AG10803 (cell line): ENCODE data around the gene PRKCB.

Source experiments
- DNase-seq: peaks from one replicate; pipeline ENCODE4 v3.0.0; 2010; ENCODE audit warnings: low read depth
- H3K4me3 ChIP-seq: 2 replicates; pipeline ENCODE4 v1.5.1; 2011; ENCODE audit warnings: mild to moderate bottlenecking, low read length, control low read depth
- TF ChIP-seq, protein P1 (sequence below): conservative IDR thresholded peaks from 2 replicates; pipeline ENCODE4 v1.5.1; 2011; ENCODE audit warnings: mild to moderate bottlenecking, low read length, control low read depth, inconsistent platforms

The PRKCB gene

DNA sequence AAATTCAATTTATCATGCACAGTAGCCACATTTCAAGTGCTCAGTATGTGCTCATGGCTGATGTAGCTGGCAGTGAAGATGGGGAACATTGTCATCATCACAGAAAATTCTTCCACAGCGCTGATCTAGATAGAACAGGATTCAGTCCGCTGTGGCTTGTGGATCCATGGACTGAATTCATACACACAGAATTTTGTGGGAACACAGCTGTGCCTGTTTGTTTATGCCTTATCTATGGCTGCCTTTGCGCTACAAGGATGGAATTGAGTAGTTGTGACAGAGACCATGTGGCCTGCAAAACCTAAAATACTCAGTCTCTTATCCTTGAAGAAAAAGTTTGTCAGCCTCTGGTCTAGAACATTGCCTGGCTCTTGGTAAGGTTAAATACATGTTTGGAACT lies 128.4 kb downstream of the PRKCB start:
- no peak for DNase-seq
- H3K4me3 ChIP-seq: no peak overlapping the region
- TF ChIP-seq, protein P1, sequence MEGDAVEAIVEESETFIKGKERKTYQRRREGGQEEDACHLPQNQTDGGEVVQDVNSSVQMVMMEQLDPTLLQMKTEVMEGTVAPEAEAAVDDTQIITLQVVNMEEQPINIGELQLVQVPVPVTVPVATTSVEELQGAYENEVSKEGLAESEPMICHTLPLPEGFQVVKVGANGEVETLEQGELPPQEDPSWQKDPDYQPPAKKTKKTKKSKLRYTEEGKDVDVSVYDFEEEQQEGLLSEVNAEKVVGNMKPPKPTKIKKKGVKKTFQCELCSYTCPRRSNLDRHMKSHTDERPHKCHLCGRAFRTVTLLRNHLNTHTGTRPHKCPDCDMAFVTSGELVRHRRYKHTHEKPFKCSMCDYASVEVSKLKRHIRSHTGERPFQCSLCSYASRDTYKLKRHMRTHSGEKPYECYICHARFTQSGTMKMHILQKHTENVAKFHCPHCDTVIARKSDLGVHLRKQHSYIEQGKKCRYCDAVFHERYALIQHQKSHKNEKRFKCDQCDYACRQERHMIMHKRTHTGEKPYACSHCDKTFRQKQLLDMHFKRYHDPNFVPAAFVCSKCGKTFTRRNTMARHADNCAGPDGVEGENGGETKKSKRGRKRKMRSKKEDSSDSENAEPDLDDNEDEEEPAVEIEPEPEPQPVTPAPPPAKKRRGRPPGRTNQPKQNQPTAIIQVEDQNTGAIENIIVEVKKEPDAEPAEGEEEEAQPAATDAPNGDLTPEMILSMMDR: no peak

DNA sequence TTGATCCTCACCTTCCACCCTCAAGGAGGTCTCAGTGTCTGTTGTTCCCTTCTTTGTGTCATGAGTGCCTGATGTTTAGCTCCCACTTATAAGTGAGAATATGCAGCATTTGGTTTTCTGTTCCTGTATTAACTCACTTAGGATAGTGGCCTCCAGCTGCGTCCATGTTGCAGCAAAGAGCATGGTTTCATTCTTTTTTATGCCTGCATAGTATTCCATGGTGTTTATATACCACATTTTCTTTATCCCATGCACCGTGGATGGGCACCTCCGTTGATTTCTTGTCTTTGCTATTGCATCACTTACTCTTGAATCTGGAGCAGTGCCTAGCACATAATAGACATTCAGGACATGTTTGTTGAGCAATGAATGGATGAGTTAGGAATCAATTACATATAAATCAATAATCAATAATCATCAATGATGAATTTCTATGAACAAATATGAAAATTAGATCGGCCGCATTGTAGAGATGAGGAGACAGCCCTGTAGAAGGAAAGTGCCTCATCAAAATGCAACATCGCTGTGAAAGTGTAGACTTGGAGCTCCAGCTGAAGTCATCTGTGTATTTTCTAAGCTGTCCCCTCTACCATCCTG lies 129.5 kb downstream of the PRKCB start:
- DNase-seq: no peak
- no peak overlapping the region for H3K4me3 ChIP-seq
- TF ChIP-seq, protein P1: no peak

DNA sequence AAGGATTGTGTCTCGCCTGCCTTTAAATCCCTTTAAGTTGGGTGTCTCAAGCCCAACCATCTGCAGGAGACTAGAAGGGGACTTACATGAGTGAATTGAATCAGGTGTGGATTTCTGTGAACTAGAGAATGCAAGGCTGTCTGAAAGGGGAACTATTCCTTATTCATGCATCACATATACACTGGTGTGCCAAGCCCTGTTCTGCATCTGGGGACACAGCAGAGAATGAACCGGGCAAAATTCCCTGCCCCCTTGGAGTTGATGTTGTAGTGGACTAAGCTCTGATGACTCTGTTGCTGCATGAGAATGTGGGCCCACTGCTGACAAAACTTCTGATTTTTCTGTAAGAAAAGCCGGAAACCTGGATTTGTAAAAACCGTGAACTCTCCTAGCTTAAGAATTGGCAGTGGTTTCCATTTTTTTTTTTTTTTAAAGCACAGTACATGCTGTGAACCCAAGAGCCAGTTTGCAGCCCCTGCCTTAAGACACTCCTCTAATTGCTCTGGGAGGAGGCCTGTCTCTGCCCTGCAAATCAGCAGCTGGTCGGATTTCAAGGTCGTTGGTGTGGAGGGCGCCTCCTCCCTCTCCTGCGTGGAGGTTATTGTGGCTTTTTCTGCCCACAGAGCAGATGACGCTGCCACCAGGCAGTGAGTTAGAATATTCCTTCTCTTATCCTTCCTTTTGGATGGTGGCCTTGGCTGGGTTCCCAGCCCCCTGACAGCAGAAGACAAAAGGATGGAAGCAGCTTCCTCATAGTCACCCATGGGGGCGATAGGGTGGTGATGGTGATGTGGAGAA lies 131.0 kb downstream of the PRKCB start:
- H3K4me3 ChIP-seq: no peak overlapping the region
- TF ChIP-seq, protein P1: no peak
- DNase-seq: no peak

DNA sequence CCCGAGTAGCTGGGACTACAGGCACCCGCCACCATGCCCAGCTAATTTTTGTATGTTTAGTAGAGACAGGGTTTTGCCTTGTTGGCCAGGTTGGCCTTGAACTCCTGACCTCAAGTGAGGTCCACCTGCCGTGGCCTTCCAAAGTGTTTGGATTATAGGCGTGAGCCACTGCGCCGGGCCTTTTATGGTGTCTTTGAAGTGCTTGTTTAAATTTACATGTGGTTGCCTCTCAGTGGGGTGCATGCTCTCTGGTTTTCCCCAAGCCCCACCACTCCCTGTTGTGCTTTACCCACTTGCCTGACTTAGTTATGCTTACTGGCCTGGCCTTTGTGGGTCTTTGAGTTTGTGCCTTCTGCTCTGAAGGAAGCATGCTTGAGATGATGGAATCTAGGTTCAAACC lies 132.0 kb downstream of the PRKCB start:
- no peak overlapping the region for H3K4me3 ChIP-seq
- TF ChIP-seq, protein P1: no peak
- DNase-seq: no peak

DNA sequence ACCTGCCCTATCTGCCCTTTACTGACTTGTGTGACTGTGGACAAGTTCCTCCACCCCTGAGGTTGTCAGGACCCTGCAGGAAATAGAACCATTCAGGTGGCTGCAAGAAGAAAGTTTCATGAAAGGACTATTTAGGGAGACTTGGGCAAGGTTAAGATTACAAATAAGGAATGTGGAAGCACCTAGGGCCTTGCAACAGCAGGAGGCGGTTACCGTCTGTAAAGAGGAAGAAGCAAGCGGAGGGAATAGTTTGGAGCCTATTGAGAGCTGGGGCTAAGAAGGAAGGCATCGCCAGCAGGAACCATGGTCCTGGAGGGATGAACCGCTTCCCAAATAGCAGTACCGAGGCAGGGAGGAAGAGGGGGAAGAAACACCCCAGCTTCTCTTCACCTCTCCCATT lies 132.4 kb downstream of the PRKCB start:
- DNase-seq: no peak
- H3K4me3 ChIP-seq: no peak overlapping the region
- TF ChIP-seq, protein P1: no peak

DNA sequence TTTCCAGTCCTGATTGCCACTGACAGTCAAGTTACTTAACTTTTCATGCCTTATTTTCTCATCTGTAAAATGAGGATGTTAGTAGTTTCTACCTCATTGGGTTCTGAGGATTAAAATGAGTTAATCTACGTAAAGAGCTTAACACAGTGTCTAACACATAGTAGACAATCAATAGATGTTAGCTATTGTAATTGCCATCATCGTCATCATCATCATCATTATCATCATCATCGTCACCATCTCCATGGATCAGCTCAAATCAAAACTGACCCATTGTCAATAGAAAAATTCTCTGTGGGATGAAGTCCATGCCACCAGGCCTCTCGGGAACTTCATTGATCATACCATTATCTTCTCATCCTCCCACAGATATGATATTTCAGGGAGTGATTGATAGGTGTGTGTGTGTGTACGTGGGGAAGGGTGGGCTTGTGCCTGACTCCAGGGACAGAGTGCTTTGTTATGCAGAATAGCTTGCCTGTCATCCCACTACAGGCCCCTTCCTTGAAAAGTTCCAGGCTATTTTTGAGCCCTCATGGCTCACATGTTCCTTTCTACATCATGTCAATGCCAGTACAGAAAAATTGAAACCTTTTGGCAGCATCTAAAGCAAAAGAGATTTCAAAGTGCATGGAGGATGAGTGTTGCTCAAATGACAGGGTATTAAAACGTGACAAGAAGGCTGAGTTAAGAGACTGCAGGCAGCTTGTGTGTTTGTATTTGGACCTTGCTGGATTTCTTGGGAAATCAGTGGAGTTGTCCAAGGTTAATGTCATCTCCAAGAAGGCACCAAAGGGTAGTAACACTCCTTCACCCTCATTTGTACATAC lies 133.9 kb downstream of the PRKCB start:
- TF ChIP-seq, protein P1: no peak
- no peak overlapping the region for H3K4me3 ChIP-seq
- DNase-seq: no peak

DNA sequence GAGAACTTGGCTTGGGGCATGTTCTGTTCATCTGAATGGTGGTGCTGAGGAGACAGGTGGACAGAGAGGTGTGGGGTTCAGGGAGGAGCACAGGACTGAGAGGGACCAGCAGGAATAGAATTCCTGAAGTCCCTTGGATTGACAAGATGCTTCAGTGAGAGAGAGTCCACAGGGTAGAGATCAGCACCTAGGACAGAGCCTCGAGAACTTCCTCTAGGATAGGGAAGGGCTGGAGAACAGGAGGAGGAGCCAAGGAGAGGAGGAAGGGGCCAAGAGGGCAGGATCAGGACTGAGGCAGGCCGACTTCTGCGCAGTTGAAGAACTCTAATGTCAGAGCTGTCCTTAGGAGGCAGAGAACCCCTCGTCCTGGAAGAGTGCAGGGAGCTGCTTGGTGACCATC lies 138.4 kb downstream of the PRKCB start:
- DNase-seq: no peak
- TF ChIP-seq, protein P1: no peak
- no peak overlapping the region for H3K4me3 ChIP-seq
